Neutrophil (primary cell): ENCODE results near the gene MXRA8.

Experiments
- H3K27ac ChIP-seq: fragments of 200-600 bp; sonication (generic); 2 replicates; pipeline ENCODE4 v1.5.1; 2016; ENCODE audit warnings: mild to moderate bottlenecking, moderate library complexity
- H3K27me3 ChIP-seq: fragments of 200-600 bp; sonication (generic); 2 replicates; pipeline ENCODE4 v1.6.0; 2016; ENCODE audit warnings: mild to moderate bottlenecking
- H3K36me3 ChIP-seq: fragments of 200-600 bp; sonication (generic); 2 replicates; pipeline ENCODE4 v1.5.1; 2017
- H3K4me1 ChIP-seq, 2 experiments: fragments of 200-600 bp in 1 of 2; sonication (generic) in 1 of 2; 1 replicate in 1 of 2; 2 replicates in 1 of 2; pipeline versions ENCODE4 v1.5.1 to v1.6.1; 2013 to 2016; ENCODE audit warnings: low read depth in 1 of 2, low read length in 1 of 2, mild to moderate bottlenecking in 1 of 2, moderate library complexity in 1 of 2; ENCODE audit not compliant: control insufficient read depth in 1 of 2, insufficient read depth in 1 of 2
- H3K4me3 ChIP-seq, 2 experiments: fragments of 200-600 bp in 1 of 2; sonication (generic) in 1 of 2; 1 replicate in 1 of 2; 2 replicates in 1 of 2; pipeline ENCODE4 v1.5.1; 2013 to 2016; ENCODE audit warnings: low read depth in 1 of 2, low read length in 1 of 2, mild to moderate bottlenecking in 1 of 2, moderate library complexity in 1 of 2
- H3K9me3 ChIP-seq: fragments of 200-600 bp; sonication (generic); 2 replicates; pipeline ENCODE4 v1.5.1; 2016
- CTCF ChIP-seq: fragments of 200-600 bp; sonication (generic); IDR thresholded peaks from 2 replicates; pipeline ENCODE4 v1.5.1; 2016; ENCODE audit warnings: antibody characterized with exemption

Gene MXRA8

DNA sequence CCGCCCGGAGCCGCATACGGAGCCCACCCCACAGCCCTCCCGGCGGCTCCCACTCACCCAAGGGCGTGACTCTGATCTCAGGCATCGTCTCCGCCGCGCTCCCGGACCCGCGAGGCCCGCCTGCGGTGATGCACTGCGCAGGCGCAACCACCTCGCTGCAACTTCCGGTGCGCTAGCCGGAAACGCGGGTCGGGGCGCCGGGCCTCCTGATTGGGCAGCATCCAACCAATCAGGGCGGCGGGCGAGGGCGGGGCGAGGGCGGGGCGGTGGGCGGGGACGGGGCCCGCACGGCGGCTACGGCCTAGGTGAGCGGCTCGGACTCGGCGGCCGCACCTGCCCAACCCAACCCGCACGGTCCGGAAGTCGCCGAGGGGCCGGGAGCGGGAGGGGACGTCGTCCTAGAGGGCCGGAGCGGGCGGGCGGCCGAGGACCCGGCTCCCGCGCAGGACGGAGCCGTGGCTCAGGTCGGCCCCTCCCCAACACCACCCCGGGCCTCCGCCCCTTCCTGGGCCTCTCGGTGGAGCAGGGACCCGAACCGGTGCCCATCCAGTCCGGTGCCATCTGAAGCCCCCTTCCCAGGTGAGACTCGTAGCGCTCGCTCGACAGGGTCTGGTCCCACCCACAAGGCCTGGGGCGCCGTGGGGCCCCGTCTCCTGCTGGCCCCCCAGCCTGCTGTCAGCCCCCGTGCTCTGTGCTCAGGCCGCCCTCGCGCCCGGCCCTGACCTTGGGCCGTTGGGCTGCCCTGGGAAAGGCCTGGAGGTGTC lies 33.6 kb downstream of the MXRA8 start, which contains the start of the genes CPTP and INTS11:
TSS of gene CPTP (plus strand) at position 279 of the 764 bp plus-strand sequence. CDS start 2,109 bp downstream, outside the sequence.
TSS of gene INTS11 (minus strand) at position 137 of the 764 bp plus-strand sequence. CDS start at position 85, 52 bp downstream.
- H3K36me3 ChIP-seq, result peaks cover 46% of the 10 kb centered on the region
- TF ChIP-seq CTCF, result peak; percentile 15

GRCh38 chr1:1324084-1324523 lies 34.3 kb downstream of the MXRA8 start:
- peak overlapping the region; percentile 82 to 94 for H3K4me3 ChIP-seq
- peaks cover 26 to 33% of the 10 kb centered on the region in 2 experiments for H3K4me1 ChIP-seq
- no peak for TF ChIP-seq CTCF
- H3K27me3 ChIP-seq, result no peaks in the 10 kb centered on the region
- peak overlapping the region; percentile 82 for H3K27ac ChIP-seq
- H3K36me3 ChIP-seq, result peaks cover 51% of the 10 kb centered on the region
- H3K9me3 ChIP-seq, result no peaks in the 10 kb centered on the region

More for the DNA sequence above, 33.6 kb downstream of the MXRA8 start, which contains the start of the genes CPTP and INTS11:
- no peaks in the 10 kb centered on the region for H3K9me3 ChIP-seq
- H3K27ac ChIP-seq, result peak within 1 kb of the TSS; percentile 82
- no peaks in the 10 kb centered on the region for H3K27me3 ChIP-seq
- H3K4me1 ChIP-seq, result peaks cover 26 to 33% of the 10 kb centered on the region in 2 experiments
- H3K4me3 ChIP-seq, result peak within 1 kb of the TSS; percentile 82 to 94

- H3K4me1 ChIP-seq, result peaks cover 26 to 33% of the 10 kb centered on the region in 2 experiments
- TF ChIP-seq CTCF, result no peak
- no peak overlapping the region for H3K4me3 ChIP-seq
- H3K27ac ChIP-seq, result no peak overlapping the region
- H3K27me3 ChIP-seq, result no peaks in the 10 kb centered on the region
- H3K9me3 ChIP-seq, result no peaks in the 10 kb centered on the region
- H3K36me3 ChIP-seq, result peaks cover 51% of the 10 kb centered on the region
These were observed 35.4 kb downstream of the MXRA8 start for GRCh38 chr1:1322952-1323351.

DNA sequence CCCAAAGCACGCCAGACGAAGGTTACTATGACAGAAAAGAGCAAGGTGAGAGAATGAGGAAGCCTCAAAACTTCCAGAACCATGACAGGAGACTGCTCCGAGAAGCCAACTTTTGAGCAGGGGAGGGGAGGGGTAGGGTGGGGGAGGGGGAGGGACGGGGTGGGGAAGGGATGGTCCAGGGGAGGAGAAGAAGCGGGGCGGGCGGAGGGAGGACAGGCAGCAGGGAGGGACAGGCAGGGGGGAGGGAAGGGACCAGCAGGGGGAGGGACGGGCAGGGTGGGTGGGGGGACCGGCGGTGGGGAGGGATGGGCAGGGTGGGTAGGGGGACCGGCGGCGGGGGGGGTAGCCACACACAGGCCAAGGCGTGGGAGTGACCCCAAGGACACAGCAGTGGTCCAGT lies 35.9 kb downstream of the MXRA8 start:
- Histone ChIP-seq H3K4me3 (no peak overlapping the region), H3K27ac (no peak overlapping the region)
- no peak for TF ChIP-seq CTCF

GRCh38 chr1:1321477-1321876 lies 36.9 kb downstream of the MXRA8 start:
- no peak for TF ChIP-seq CTCF
- Histone ChIP-seq H3K27me3 (no peaks in the 10 kb centered on the region), H3K9me3 (no peaks in the 10 kb centered on the region), H3K4me3 (no peak overlapping the region), H3K4me1 (peaks cover 25 to 32% of the 10 kb centered on the region in 2 experiments), H3K27ac (no peak overlapping the region), H3K36me3 (peaks cover 46% of the 10 kb centered on the region)

More for the DNA sequence above, 35.9 kb downstream of the MXRA8 start:
- no peaks in the 10 kb centered on the region for H3K9me3 ChIP-seq
- H3K4me1 ChIP-seq, result peaks cover 26 to 33% of the 10 kb centered on the region in 2 experiments
- no peaks in the 10 kb centered on the region for H3K27me3 ChIP-seq
- H3K36me3 ChIP-seq, result peaks cover 51% of the 10 kb centered on the region
